ENCODE measurements around the gene OSGIN1.

The OSGIN1 gene

DNA sequence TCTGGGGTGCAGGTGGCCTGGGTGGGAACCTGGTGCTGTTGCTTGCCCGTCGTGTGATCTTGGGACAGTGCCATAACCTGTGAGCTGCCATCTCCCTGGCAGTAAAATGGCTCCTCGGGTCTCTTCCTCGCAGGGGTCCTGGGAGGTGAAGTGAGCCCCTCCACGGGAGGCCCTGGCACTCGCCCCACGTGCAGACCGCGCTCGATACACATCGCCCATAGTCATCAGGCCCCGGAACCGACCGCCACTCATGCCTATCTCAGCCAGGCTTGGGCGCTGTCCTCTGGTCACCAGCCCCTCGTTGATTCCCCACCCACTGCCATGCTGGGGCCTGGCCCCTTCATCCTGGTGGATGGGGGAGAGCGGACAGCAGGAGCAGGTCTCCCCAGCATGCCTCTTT lies 21.5 kb upstream of the OSGIN1 start:
- TF ChIP-seq POLR2AphosphoS5 (IDR thresholded peaks at IDR 0.05; ENCODE audit: low read depth): no peak
- TF ChIP-seq, protein P1, sequence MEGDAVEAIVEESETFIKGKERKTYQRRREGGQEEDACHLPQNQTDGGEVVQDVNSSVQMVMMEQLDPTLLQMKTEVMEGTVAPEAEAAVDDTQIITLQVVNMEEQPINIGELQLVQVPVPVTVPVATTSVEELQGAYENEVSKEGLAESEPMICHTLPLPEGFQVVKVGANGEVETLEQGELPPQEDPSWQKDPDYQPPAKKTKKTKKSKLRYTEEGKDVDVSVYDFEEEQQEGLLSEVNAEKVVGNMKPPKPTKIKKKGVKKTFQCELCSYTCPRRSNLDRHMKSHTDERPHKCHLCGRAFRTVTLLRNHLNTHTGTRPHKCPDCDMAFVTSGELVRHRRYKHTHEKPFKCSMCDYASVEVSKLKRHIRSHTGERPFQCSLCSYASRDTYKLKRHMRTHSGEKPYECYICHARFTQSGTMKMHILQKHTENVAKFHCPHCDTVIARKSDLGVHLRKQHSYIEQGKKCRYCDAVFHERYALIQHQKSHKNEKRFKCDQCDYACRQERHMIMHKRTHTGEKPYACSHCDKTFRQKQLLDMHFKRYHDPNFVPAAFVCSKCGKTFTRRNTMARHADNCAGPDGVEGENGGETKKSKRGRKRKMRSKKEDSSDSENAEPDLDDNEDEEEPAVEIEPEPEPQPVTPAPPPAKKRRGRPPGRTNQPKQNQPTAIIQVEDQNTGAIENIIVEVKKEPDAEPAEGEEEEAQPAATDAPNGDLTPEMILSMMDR (IDR thresholded peaks at IDR 0.05; ENCODE audit: insufficient read depth, low read length): no peak
- TF ChIP-seq, protein P2, sequence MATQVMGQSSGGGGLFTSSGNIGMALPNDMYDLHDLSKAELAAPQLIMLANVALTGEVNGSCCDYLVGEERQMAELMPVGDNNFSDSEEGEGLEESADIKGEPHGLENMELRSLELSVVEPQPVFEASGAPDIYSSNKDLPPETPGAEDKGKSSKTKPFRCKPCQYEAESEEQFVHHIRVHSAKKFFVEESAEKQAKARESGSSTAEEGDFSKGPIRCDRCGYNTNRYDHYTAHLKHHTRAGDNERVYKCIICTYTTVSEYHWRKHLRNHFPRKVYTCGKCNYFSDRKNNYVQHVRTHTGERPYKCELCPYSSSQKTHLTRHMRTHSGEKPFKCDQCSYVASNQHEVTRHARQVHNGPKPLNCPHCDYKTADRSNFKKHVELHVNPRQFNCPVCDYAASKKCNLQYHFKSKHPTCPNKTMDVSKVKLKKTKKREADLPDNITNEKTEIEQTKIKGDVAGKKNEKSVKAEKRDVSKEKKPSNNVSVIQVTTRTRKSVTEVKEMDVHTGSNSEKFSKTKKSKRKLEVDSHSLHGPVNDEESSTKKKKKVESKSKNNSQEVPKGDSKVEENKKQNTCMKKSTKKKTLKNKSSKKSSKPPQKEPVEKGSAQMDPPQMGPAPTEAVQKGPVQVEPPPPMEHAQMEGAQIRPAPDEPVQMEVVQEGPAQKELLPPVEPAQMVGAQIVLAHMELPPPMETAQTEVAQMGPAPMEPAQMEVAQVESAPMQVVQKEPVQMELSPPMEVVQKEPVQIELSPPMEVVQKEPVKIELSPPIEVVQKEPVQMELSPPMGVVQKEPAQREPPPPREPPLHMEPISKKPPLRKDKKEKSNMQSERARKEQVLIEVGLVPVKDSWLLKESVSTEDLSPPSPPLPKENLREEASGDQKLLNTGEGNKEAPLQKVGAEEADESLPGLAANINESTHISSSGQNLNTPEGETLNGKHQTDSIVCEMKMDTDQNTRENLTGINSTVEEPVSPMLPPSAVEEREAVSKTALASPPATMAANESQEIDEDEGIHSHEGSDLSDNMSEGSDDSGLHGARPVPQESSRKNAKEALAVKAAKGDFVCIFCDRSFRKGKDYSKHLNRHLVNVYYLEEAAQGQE (IDR thresholded peaks at IDR 0.05; ENCODE audit: insufficient replicate concordance, low read depth): no peak
- TF ChIP-seq SPI1 (IDR thresholded peaks at IDR 0.05; ENCODE audit: borderline replicate concordance, low read depth): no peak
- TF ChIP-seq GABPA (IDR thresholded peaks at IDR 0.05; ENCODE audit: low read depth): no peak
- no peaks in the 10 kb centered on the region for H3K27me3 ChIP-seq (ENCODE audit: insufficient read depth, poor library complexity, severe bottlenecking)
- no peak overlapping the region for H3K4me3 ChIP-seq (replicated peaks; ENCODE audit: insufficient read depth, low read length)
- DNase-seq (ENCODE audit: low read depth in 1 of 2, low spot score in 1 of 2): no peak
- H3K27ac ChIP-seq (replicated peaks): no peak overlapping the region

DNA sequence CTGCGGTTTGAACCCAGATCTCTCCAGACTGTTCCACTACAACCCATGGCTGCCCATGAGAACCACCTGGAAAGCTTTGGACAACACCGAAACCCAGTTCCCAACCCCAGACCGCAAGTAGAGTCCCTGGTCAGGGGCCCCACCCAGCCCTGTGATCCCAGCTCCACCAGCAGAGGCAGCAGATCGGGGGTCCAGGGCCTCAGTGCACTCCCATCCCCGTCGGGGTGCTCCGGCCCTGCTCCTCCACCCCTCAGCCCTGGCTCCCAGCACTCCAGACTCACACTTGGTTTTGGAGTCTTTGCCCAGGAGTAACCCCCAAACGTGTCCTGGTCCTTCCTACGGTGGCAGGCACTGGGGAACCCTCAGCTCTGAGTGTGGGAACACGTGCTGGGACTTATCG lies 20.7 kb upstream of the OSGIN1 start:
- H3K27ac ChIP-seq (replicated peaks): no peak overlapping the region
- no peak for DNase-seq (ENCODE audit: low read depth in 1 of 2, low spot score in 1 of 2)
- H3K27me3 ChIP-seq (ENCODE audit: insufficient read depth, poor library complexity, severe bottlenecking): no peaks in the 10 kb centered on the region
- TF ChIP-seq GABPA (IDR thresholded peaks at IDR 0.05; ENCODE audit: low read depth): no peak
- TF ChIP-seq POLR2AphosphoS5 (IDR thresholded peaks at IDR 0.05; ENCODE audit: low read depth): no peak
- TF ChIP-seq, protein P1 (IDR thresholded peaks at IDR 0.05; ENCODE audit: insufficient read depth, low read length): no peak
- TF ChIP-seq, protein P2 (IDR thresholded peaks at IDR 0.05; ENCODE audit: insufficient replicate concordance, low read depth): no peak
- no peak for TF ChIP-seq SPI1 (IDR thresholded peaks at IDR 0.05; ENCODE audit: borderline replicate concordance, low read depth)
- no peak overlapping the region for H3K4me3 ChIP-seq (replicated peaks; ENCODE audit: insufficient read depth, low read length)

GRCh38 chr16:83932955-83933673 lies 19.9 kb upstream of the OSGIN1 start:
- no peak overlapping the region for H3K4me3 ChIP-seq (replicated peaks; ENCODE audit: insufficient read depth, low read length)
- no peaks in the 10 kb centered on the region for H3K27me3 ChIP-seq (ENCODE audit: insufficient read depth, poor library complexity, severe bottlenecking)
- no peak overlapping the region for H3K27ac ChIP-seq (replicated peaks)
- DNase-seq (ENCODE audit: low read depth in 1 of 2, low spot score in 1 of 2): no peak
- TF ChIP-seq SPI1 (IDR thresholded peaks at IDR 0.05; ENCODE audit: borderline replicate concordance, low read depth): no peak
- TF ChIP-seq, protein P2 (IDR thresholded peaks at IDR 0.05; ENCODE audit: insufficient replicate concordance, low read depth): no peak
- TF ChIP-seq, protein P1 (IDR thresholded peaks at IDR 0.05; ENCODE audit: insufficient read depth, low read length): no peak
